GM10847 (cell line): ENCODE data around the gene DCTPP1.

ENCODE experiments used
- POLR2A ChIP-seq: IDR thresholded peaks from 2 replicates; pipeline ENCODE4 v1.6.1; 2011; ENCODE audit not compliant: insufficient read length; ENCODE audit errors: extremely low read depth

Gene DCTPP1

GRCh38 chr16:30421010-30421409 lies 8.8 kb downstream of the DCTPP1 start:
- TF ChIP-seq POLR2A, result no peak

- no peak for TF ChIP-seq POLR2A
Measured at GRCh38 chr16:30418350-30419181, 11.3 kb downstream of the DCTPP1 start.

GRCh38 chr16:30417529-30418349 lies 12.1 kb downstream of the DCTPP1 start:
- TF ChIP-seq POLR2A, result peak; percentile 14

DNA sequence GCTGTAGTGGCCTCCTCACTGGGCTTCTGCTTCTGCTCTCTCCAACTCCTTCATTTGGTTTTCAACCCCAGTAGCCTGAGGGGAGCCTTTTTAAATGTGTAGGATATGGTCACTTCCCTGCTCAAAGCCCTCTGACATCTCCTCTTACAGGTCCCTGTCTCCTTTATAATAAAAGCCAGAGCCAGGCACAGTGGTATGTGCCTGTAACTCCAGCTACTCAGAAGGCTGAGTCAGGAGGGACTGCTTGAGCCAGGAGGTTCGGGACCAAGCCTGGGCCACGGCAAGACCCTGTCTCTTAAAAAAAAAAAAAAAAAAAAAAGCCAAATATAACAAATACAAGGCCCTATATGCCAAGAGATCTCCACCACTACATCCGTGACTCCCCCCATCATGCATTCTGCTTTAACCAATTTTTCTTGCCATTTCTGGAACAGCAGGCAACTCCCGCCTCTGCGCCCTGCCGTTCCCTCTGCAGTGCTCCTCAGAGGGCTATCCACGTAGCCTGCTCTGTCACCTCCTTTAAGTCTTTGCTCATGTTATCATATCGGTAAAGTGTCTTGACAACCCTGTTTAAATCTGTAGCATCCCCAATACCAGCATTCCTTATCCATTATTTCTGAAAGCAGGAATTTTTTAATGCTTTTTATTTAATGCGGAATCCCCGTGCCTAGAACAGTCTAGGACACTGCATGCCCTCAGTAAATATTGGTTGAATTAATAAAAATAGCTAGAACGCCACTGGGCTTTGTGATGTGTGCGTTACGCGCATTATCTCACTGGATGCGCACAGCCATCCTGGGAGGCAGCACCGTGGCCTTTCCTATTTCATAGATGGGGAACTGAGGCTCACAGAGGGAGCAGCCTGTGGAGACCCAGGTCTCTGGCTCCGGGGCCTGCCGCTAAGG lies 13.0 kb downstream of the DCTPP1 start:
- no peak for TF ChIP-seq POLR2A

DNA sequence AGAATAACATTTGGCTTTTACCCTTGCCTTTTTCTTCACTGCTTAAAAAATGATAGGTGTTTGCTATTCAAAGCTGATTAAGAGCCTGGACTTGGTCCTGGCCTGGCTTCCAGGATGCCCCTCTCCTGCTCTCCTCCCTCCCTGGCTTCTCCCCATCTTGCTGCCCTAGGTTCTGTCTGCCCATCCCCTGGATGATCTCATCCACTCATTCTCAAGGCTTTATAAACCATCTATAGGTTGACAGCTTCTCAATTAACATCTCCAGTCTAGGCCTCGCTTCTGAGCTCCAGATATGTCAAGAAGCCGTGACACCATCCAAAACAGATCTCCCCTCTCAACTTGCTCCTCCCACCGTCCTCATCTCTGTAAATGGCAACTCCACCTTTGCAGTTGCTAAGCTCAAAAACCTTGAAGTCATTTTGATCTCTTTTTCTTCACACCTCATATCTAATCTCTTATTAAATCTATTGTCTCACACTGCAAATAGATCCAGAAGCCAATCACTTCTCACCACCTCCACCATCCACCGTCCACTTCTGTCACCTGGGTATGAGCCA lies 13.7 kb downstream of the DCTPP1 start:
- no peak for TF ChIP-seq POLR2A

GRCh38 chr16:30414159-30414558 lies 15.7 kb downstream of the DCTPP1 start:
- TF ChIP-seq POLR2A, result no peak

DNA sequence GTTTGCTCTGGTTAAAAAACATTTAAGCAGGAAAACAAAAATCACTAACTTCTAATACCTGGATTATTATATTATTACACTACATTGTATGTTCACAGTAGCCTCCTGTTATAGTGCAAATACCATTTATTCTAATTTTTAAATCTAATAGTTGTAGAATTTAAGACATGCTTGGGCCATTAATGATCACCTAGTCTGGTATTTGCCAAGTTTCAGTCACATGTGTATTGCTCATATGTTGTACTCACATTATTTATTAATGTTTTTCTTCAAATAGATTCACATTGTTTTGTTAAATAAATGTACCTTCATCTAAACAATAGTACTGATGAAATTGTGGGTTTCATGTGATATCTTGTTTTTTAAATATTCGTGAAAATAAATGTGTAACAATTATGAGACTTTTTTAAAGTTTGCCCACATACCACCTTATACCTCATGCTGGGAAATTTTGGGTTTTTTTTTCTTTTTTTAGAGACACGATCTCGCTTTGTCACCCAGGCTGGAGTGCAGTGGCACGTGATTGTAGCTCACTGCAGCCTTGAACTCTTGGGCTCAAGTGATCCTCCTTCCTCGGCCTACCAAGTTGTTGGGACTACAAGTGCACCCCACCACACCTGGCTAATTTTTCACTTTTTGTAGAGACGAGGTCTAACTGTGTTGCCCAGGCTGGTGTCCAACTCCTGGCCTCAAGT lies 16.6 kb downstream of the DCTPP1 start:
- no peak for TF ChIP-seq POLR2A

DNA sequence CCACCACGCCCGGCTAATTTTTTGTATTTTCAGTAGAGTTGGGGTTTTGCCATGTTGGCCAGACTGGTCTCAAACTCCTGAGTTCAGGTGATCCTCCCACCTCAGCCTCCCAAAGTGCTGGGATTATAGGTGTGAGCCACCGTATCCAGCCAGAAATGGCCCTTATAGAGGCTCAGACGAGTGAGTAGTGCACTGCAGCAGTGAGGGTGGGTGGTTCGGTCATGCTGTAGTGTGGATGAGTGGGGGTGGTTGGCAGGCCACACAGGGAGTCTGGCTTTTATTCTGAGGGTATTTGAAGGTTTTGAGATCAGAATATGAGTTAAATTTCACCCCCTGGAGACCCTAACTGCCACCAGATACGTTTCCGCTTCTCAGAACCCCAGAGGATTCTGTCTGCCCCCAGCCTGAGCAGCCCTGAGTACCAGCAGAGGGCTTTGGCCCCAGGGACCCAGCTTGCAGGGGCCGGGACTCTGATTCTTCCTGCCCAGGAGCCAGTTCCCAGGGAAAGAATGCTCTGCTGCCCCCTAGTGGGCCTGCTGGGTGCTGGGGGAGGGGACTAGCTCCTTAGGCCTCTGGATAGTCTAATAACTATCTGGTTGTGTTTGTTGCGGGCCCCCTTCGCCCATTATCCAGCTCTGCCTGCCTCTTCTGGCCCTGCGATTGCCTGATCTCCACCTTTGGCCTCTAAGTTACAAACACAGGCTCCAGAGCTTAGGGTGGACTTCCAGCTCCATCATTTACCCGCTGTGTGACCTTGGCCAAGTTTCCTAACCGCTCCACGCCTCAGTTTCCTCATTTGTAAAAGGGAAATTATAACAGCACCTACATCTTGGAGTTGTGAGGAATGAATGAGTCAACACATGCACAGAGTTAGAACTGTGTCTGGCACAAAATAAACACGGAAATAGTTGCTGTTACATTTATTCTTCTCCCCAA lies 20.4 kb downstream of the DCTPP1 start:
- TF ChIP-seq POLR2A, result no peak

DNA sequence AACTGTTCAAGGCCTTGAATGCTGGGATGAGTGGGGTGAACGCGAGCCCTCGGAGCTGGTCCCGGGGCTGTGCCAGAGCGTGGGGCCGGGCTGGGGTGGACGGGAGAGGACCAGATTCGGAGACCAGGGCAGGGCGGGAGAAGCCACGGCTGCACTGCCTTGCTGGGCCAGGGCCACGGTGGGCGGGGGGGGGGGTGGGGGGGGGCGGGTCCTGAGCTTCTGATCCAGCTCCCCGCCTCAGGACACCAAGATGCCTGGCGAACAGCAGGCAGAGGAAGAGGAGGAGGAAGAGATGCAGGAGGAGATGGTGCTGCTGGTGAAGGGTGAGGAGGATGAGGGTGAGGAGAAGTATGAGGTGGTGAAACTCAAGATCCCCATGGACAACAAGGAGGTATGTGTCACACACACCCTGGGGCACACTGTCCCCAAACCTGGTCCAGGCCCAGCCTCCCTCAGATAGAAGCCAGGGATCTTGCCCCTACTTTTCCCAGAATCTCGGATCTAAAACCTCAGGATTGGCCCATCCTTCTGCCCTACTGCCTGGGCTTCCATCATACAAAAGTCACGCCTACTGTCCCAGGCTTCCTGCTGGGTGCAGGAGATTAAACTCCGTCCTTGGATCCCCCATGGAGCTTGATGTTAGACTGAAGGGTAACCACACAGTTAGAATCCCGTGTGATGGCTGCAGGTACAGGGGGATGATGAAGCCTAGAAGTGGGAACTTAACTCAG lies 21.9 kb downstream of the DCTPP1 start:
- no peak for TF ChIP-seq POLR2A

GRCh38 chr16:30407102-30407803 lies 22.6 kb downstream of the DCTPP1 start, which contains the start of gene ZNF771:
TSS of gene ZNF771 (plus strand) at chr16:30407606. CDS start at chr16:30408054, 448 bp downstream.
- peak; percentile 43 for TF ChIP-seq POLR2A

DNA sequence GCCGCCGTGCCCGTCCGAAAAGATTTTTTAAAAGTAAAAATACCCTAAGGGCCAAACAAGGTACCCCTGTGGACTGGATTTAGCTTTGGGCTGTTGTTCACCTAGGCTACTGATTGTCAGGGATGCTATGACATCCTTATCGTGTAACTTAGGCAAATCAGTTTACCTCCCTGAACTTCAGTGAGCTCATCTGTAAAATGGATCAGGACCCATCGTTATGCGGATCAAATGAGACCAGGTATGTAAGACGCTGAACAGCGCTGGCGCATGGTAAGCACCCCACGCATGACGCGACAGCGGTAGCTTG lies 23.1 kb downstream of the DCTPP1 start:
- no peak for TF ChIP-seq POLR2A

- no peak for TF ChIP-seq POLR2A
Measured at GRCh38 chr16:30401768-30402425, 27.9 kb downstream of the DCTPP1 start.
